Central memory CD4-positive, alpha-beta T cell (primary cell): Measurements from ENCODE around the gene SDE2.
"Not testable (repeated sequence)": the region's sequence is repeated elsewhere in the genome, so short reads cannot be mapped to it uniquely, and the experiment has no call there.

Experiments
- DNase-seq: peaks from one replicate; pipeline ENCODE4 v3.0.0; 2022

The SDE2 gene

DNA sequence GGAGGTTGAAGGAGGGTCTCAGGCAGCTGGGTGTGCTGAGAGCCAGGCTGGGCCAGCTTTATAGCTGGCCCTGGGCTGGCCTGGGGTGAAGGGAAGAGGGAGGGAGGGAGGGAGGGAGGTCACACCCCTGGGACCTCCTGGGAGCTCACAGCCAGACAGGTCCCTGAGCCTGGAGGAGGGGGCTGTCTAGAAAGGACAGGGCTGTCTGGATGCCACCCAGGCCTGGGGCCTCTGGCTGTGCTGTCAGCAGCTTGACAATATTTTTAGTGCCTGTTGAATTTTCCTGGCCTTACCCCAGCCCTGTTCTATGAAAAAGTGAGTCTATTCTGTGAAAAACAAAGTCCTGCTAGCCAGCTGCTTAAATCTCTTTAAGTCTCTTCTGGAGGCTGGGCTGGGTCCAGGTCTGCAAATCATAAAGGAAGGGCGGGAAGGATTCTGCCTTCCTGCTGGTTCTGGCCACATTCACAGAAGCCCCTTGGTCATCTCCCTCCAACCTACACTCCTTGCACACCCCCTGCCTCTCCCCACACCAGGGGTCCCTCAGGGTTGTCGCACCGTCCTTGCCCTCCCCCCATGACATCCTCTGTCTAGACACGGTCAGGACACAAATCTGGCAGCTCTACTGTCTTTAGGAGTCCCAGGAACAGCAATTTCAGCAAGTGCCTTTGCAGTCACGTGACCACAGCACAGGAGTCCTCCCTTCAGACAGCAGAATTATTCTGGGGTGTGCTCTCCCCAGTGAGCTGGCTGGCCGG, 57.8 kb downstream of the SDE2 start, which contains the start of gene LEFTY2:
LEFTY2 (minus strand) TSS at position 34 of the 755 bp plus-strand sequence. CDS start 80 bp downstream, outside the sequence.
- DNase-seq: no peak

DNA sequence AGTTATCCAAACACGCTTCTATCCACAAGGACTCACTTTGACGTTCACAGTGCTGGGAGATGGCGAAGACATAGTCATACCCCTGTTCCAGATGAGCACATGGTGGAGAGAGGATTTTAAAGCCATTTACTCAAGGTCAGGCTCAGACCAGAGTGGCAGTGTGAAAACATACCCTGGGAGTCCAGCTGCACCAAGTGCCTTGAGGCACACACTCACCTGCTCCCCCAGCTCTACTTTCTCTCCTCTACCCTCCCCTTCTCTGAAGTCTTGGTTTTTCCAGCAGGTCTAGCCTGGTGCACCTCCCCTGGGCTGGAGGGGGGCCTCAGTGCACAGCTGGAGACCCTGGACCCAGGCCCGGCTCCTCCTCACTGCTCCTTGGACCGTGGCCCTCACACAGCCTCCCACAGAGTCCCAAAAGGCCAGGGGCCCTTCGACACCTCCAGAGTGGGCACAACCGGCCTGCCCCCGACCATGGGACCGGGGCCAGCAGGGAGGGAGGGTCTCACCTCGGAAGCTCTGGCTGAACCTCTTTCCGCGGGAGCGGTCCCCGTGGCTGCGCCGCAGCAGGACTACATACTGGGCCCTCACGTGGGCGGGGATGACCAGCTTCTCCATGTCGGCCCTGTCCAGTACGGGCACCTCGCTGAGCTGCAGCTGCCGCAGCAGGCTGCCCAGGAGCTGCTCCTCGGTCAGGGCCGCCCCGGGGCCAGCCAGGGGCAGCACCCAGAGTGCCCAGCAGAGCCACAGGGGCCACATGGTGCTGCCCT, 58.6 kb downstream of the SDE2 start:
- DNase-seq: no peak

GRCh38 chr1:225939939-225940310, 59.2 kb downstream of the SDE2 start:
- DNase-seq: not testable (repeated sequence)

DNA sequence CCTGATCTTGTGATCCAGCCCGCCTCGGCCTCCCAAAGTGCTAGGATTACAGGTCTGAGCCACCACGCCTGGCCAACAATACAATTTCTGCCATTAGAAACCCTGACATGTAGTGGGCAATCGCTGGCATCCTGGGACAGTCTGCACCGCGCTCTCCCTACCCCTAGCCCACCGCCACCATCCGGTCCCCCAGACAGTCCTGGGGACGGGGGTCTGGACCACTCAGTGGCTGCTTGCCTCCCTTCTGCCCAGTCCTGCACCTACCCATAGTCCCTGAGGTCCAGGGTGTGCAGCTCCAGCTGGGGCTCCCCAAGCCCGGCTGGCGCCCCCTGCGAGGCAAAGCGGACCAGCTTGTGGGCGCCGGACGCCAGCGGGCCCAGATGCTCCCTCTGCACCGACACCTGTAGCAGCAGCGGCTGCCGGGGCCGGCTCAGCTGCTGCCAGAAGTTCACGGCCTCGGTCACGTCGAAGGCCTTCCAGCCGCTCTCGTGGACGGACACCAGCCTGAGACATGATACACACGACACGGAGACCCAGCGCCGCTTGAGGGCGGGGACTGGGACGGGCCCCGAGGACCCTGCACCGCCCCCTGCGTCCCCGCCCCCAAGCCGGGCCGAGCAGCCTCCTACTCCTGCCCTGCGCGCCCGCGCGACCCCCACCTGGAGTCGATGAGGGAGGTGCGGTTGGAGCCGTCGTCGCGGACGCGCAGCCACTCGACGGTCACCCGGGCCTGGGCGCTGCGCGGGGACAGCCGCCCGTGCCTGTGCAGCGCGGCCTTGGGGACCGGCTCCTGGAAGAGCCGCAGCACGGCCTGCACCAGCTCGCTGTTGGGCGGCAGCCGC, 59.8 kb downstream of the SDE2 start:
- DNase-seq: not testable (repeated sequence)

- DNase-seq: no peak
Measured at GRCh38 chr1:225937048-225937968, 61.8 kb downstream of the SDE2 start.

DNA sequence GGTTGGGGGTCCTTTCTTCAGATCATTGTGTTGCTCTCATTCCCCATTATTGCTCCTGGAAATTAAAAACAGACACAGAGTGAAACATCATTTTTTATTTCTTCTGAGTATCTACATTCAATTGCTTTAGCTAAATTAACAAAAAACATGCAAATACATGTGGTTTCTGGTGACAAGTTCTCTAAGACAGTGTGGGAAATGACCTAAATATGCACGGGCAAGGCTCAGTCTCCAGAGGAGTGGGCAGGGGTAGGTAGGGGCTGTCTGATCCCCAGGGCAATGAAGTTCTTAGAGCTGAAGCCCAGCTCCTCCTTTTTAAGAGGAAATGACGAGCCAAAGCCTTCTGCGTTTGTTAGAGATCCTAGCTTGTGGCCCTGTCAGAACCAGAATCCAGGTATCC, 62.6 kb downstream of the SDE2 start:
- no peak for DNase-seq

GRCh38 chr1:225936086-225936485, 63.1 kb downstream of the SDE2 start:
- not testable (repeated sequence) for DNase-seq

- DNase-seq: no peak
Measured at GRCh38 chr1:225934711-225935110, 64.4 kb downstream of the SDE2 start.

GRCh38 chr1:225933072-225933471, 66.1 kb downstream of the SDE2 start:
- DNase-seq: no peak
